Neural progenitor cell (in vitro differentiated cells): ENCODE measurements around the gene ZKSCAN8. TPM values are rescaled to one million over a fixed set of nuclear protein-coding genes. Genes with fewer than 3 reads are reported as not detected.

Experiments used
- DNase-seq: peaks from one replicate; pipeline ENCODE4 v3.0.0-alpha.2; 2016; ENCODE audit warnings: low spot score
- H2AFZ ChIP-seq: fragments of 200-600 bp; sonication (generic); replicated peaks from 2 replicates; pipeline ENCODE4 v1.6.1; 2016; ENCODE audit warnings: antibody characterized with exemption
- H3F3A ChIP-seq: fragments of 200-600 bp; sonication (generic); 2 replicates; pipeline ENCODE4 v1.6.1; 2016; ENCODE audit warnings: antibody characterized with exemption, low read depth
- H3K27ac ChIP-seq: fragments of 200-600 bp; sonication (generic); 2 replicates; pipeline ENCODE4 v1.5.1; 2016; ENCODE audit warnings: mild to moderate bottlenecking
- H3K27me3 ChIP-seq: fragments of 200-600 bp; sonication (generic); 2 replicates; pipeline ENCODE4 v1.6.1; 2016; ENCODE audit warnings: mild to moderate bottlenecking, moderate library complexity
- H3K36me3 ChIP-seq: fragments of 200-600 bp; sonication (generic); 2 replicates; pipeline ENCODE4 v1.5.1; 2016
- H3K4me1 ChIP-seq: fragments of 200-600 bp; sonication (generic); 2 replicates; pipeline ENCODE4 v1.6.1; 2016; ENCODE audit warnings: mixed run types
- H3K4me2 ChIP-seq: fragments of 200-600 bp; sonication (generic); 2 replicates; pipeline ENCODE4 v1.6.1; 2016
- H3K4me3 ChIP-seq: fragments of 200-600 bp; sonication (generic); 2 replicates; pipeline ENCODE4 v1.5.1; 2016
- H3K79me2 ChIP-seq: fragments of 200-600 bp; sonication (generic); 2 replicates; pipeline ENCODE4 v1.6.1; 2016; ENCODE audit warnings: low read depth
- H3K9ac ChIP-seq: fragments of 200-600 bp; sonication (generic); 2 replicates; pipeline ENCODE4 v1.6.1; 2016
- H3K9me3 ChIP-seq: fragments of 200-600 bp; sonication (generic); 2 replicates; pipeline ENCODE4 v1.5.1; 2016; ENCODE audit warnings: low read depth
- H4K20me1 ChIP-seq: fragments of 200-600 bp; sonication (generic); 2 replicates; pipeline ENCODE4 v1.6.1; 2016; ENCODE audit warnings: low read depth
- H3K27ac Mint-ChIP-seq: 3 replicates; pipeline ENCODE4 v1.8.0; 2021; ENCODE audit warnings: mixed read lengths
- H3K27me3 Mint-ChIP-seq: 2 replicates; pipeline ENCODE4 v1.8.0; 2022; ENCODE audit warnings: low read depth, mild to moderate bottlenecking, inconsistent platforms, moderate library complexity, mixed read lengths; ENCODE audit not compliant: insufficient read depth
- H3K36me3 Mint-ChIP-seq: 3 replicates; pipeline ENCODE4 v1.8.0; 2021; ENCODE audit warnings: mixed read lengths
- H3K4me1 Mint-ChIP-seq: 3 replicates; pipeline ENCODE4 v1.8.0; 2021; ENCODE audit warnings: mixed read lengths
- H3K4me3 Mint-ChIP-seq: 3 replicates; pipeline ENCODE4 v1.8.0; 2021; ENCODE audit warnings: mild to moderate bottlenecking, moderate library complexity, mixed read lengths
- H3K9me3 Mint-ChIP-seq: 3 replicates; pipeline ENCODE4 v1.8.0; 2020; ENCODE audit warnings: mixed read lengths
- CTCF ChIP-seq: fragments of 200-600 bp; sonication (generic); IDR thresholded peaks from 2 replicates; pipeline ENCODE4 v1.5.1; 2017; ENCODE audit warnings: antibody characterized with exemption, mild to moderate bottlenecking
- EZH2 ChIP-seq: fragments of 200-600 bp; sonication (generic); IDR thresholded peaks from 2 replicates; pipeline ENCODE4 v1.6.1; 2017; ENCODE audit warnings: antibody characterized with exemption, mild to moderate bottlenecking, moderate library complexity
- EZH2phosphoT487 ChIP-seq: fragments of 200-600 bp; sonication (generic); IDR thresholded peaks from 2 replicates; pipeline ENCODE4 v1.6.1; 2017; ENCODE audit warnings: antibody characterized with exemption
- total RNA-seq: library from RNA; depleted of rRNA; stranded (reverse); fragments of >200 nt; gene quantifications from 2 replicates; pipeline ENCODE4 v1.2.3, GENCODE V29; 2015; ENCODE audit warnings: low replicate concordance

The ZKSCAN8 gene
- total RNA-seq, 1 donor from 2014 or later: 42.7 TPM

GRCh38 chr6:28200020-28200419 is 58.3 kb downstream of the ZKSCAN8 start:
- Histone ChIP-seq H3K9ac (no peak overlapping the region), H3K4me3 (no peak overlapping the region), H3K27ac (no peak overlapping the region), H3K27me3 (peaks cover 73% of the 10 kb centered on the region), H3K4me2 (no peak overlapping the region), H3F3A (no peaks in the 10 kb centered on the region), H3K4me1 (no peaks in the 10 kb centered on the region), H2AFZ (no peak overlapping the region), H4K20me1 (no peaks in the 10 kb centered on the region), H3K36me3 (no peaks in the 10 kb centered on the region), H3K79me2 (no peaks in the 10 kb centered on the region), H3K9me3 (no peaks in the 10 kb centered on the region)
- Mint-ChIP-seq H3K4me1 (no peaks in the 10 kb centered on the region), H3K36me3 (no peaks in the 10 kb centered on the region), H3K4me3 (no peak overlapping the region), H3K27ac (no peak overlapping the region), H3K27me3 (peaks cover 11% of the 10 kb centered on the region), H3K9me3 (peaks cover 38% of the 10 kb centered on the region)
- DNase-seq: no peak
- no peak for TF ChIP-seq CTCF
- TF ChIP-seq EZH2phosphoT487: no peak
- TF ChIP-seq EZH2: no peak

DNA sequence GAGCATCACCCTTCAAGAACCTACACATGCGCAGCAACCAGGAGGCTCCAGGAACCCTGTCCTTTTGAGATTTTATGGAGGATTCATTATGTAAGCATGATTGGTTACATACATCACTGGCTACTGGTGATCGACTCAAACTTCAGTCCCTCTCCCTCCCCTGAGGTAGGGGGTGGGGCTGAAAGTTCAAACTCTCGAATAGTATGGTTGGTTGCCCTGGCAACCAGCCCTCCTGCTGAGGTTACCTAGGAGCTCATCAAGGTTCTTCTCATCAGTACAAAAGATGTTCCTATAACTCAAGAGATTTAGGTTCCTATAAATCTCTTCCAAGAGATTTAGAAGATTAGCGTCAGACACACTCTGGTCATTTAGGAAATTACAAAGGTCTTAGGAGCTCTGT is 61.5 kb downstream of the ZKSCAN8 start:
- H2AFZ ChIP-seq: no peak overlapping the region
- H3K27ac ChIP-seq: no peak overlapping the region
- H3K27me3 Mint-ChIP-seq: peaks cover 28% of the 10 kb centered on the region
- peaks cover 20% of the 10 kb centered on the region for H3F3A ChIP-seq
- H3K4me3 ChIP-seq: no peak overlapping the region
- no peaks in the 10 kb centered on the region for H3K9me3 ChIP-seq
- no peaks in the 10 kb centered on the region for H3K79me2 ChIP-seq
- H3K9me3 Mint-ChIP-seq: peaks cover 26% of the 10 kb centered on the region
- H3K27me3 ChIP-seq: peaks cover 98% of the 10 kb centered on the region
- no peaks in the 10 kb centered on the region for H3K4me1 ChIP-seq
- DNase-seq: peak; percentile 43
- no peak overlapping the region for H3K4me2 ChIP-seq
- no peak overlapping the region for H3K4me3 Mint-ChIP-seq
- H3K4me1 Mint-ChIP-seq: peaks cover 9% of the 10 kb centered on the region
- H4K20me1 ChIP-seq: no peaks in the 10 kb centered on the region
- no peak overlapping the region for H3K9ac ChIP-seq
- no peaks in the 10 kb centered on the region for H3K36me3 Mint-ChIP-seq
- no peak for TF ChIP-seq EZH2phosphoT487
- TF ChIP-seq CTCF: no peak
- no peak for TF ChIP-seq EZH2
- H3K27ac Mint-ChIP-seq: no peak overlapping the region
- no peaks in the 10 kb centered on the region for H3K36me3 ChIP-seq

DNA sequence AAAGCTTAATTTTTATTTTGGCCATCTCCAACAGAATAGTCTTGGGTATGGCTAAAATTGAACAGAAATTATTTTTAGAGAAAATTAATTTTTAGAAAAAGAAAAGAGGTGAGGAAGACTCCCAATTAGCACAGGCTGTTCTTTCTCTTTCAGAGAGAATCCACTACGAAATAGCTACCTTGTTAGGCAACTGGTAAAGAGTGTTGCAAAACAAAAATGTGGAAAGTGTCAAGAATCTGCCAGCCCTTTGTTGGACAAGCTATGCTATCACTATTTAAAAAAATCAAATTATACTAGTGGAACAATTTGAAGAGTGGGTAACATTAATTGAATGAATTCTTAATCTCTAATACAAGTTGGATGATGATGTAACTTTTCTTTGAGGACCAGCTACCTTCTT is 64.2 kb downstream of the ZKSCAN8 start:
- H3K4me1 ChIP-seq: no peaks in the 10 kb centered on the region
- Mint-ChIP-seq H3K27ac (no peak overlapping the region), H3K36me3 (no peaks in the 10 kb centered on the region), H3K4me3 (no peak overlapping the region), H3K4me1 (peaks cover 13% of the 10 kb centered on the region), H3K9me3 (peaks cover 15% of the 10 kb centered on the region), H3K27me3 (peaks cover 41% of the 10 kb centered on the region)
- H3K4me3 ChIP-seq: no peak overlapping the region
- peaks cover 98% of the 10 kb centered on the region for H3K27me3 ChIP-seq
- H3K79me2 ChIP-seq: no peaks in the 10 kb centered on the region
- peaks cover 20% of the 10 kb centered on the region for H3F3A ChIP-seq
- TF ChIP-seq EZH2phosphoT487 (no peak), EZH2 (no peak)
- H3K27ac ChIP-seq: no peak overlapping the region
- no peaks in the 10 kb centered on the region for H3K9me3 ChIP-seq
- H3K4me2 ChIP-seq: no peak overlapping the region
- H3K9ac ChIP-seq: no peak overlapping the region
- no peaks in the 10 kb centered on the region for H3K36me3 ChIP-seq
- no peaks in the 10 kb centered on the region for H4K20me1 ChIP-seq
- DNase-seq: no peak
- H2AFZ ChIP-seq: no peak overlapping the region

- Histone ChIP-seq H3K4me1 (peaks cover 1% of the 10 kb centered on the region), H3K27me3 (peaks cover 98% of the 10 kb centered on the region), H3K4me2 (peak overlapping the region; percentile 70), H3K36me3 (no peaks in the 10 kb centered on the region), H2AFZ (no peak overlapping the region), H3K9ac (no peak overlapping the region), H4K20me1 (no peaks in the 10 kb centered on the region), H3F3A (peaks cover 23% of the 10 kb centered on the region), H3K9me3 (no peaks in the 10 kb centered on the region), H3K79me2 (no peaks in the 10 kb centered on the region), H3K27ac (no peak overlapping the region), H3K4me3 (no peak overlapping the region)
- DNase-seq: no peak
- Mint-ChIP-seq H3K27me3 (peaks cover 48% of the 10 kb centered on the region), H3K9me3 (peaks cover 15% of the 10 kb centered on the region), H3K4me1 (peaks cover 13% of the 10 kb centered on the region), H3K27ac (no peak overlapping the region), H3K4me3 (no peak overlapping the region), H3K36me3 (no peaks in the 10 kb centered on the region)
- no peak for TF ChIP-seq EZH2
- no peak for TF ChIP-seq EZH2phosphoT487
- no peak for TF ChIP-seq CTCF
Measured at GRCh38 chr6:28206527-28206926, 64.8 kb downstream of the ZKSCAN8 start.
